Stimulated activated CD4-positive, alpha-beta T cell treated with anti-CD3 and anti-CD28 coated beads, Interleukin-12 subunit alpha, Interleukin-12 subunit beta, amount 100 ng/mL, for 48 hours (primary cell): ENCODE data around the gene PGLYRP4.

Experiments
- DNase-seq, 3 donors: peaks; one replicate each; pipeline ENCODE4 v3.0.0-alpha.2; 2020; ENCODE audit warnings: low read depth in 2 of 3, low spot score in 1 of 3

Gene PGLYRP4

DNA sequence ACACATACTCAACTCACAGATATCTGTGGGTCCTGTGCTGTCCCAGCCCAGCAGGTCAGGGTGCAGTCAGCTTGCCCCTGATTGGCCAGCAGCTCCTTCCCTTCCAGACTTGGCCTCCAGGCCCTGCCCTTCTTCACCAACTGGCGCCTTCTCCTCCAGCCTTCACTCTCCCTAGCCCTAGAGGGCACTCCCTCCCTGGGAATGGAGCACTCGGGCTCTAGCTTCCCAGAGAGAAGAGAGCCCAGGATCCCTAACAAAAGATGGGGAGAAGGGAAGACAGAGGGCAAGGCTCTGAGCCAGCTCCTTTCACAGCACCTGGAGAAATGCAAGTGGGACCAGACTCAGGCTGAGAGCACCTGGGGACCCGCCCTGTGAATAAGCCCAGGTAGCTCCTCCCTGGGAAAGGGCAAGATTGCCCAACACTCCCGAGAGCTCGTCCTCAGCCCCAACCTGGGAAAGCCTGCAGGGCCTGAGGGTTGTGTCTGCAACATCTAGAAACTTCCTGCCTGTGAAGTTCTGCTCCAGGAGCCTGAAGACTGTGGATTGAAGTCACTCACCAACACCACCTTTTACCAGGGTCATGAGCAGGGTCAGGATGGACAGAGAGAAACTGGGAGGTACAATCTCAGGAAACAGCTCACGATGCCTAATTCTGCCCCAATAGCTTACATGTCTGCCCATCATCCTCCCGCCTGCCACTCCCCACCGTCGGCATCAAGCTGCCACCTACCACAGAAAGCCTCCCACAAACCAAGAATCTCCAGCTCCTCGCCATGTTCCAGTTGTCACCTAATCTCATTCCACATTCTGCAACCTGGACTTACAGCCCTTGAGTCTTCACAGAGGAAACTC, at the start of gene PGLYRP4:
Gene PGLYRP4 (minus strand): TSS at position 331 of the 852 bp plus-strand sequence. CDS start 909 bp downstream, outside the sequence.
- no peak for DNase-seq

DNA sequence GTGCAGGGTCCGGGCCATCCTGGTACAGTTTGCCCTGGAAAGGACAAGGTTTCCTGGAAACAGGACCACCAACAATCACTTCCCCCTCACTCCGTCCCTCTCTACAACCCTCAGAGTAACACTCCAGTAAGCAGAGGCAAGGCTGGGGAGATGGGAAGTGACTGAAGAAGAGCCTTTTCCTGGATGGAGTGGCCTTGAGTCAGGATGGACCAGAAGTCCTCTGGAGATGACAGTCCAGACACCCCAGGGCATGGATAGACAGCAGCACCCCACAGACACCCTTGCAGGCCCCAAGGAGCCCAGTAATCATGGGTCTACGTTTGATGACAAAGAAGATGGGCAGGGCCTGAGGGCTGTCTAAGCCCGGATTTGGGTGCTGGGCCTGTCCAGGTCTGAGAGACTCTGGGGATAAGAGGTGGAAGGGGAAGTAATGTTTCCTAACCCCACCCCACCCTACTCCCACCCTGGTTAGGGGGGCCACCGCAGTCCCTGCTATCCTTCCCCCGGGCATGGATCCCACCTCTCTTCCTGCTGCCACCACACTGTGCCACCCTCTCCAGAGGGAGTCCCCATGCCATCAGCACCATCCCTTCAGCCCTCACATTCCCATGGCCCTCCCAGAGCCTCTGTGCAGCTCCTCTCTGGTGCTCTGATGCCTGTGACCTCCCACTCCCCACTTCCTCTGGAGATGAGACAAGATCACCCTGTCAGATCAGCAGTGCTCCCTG, 49.4 kb upstream of the PGLYRP4 start:
- DNase-seq = no peak

- DNase-seq = no peak
These were observed 48.6 kb upstream of the PGLYRP4 start for GRCh38 chr1:153397051-153397923.

DNA sequence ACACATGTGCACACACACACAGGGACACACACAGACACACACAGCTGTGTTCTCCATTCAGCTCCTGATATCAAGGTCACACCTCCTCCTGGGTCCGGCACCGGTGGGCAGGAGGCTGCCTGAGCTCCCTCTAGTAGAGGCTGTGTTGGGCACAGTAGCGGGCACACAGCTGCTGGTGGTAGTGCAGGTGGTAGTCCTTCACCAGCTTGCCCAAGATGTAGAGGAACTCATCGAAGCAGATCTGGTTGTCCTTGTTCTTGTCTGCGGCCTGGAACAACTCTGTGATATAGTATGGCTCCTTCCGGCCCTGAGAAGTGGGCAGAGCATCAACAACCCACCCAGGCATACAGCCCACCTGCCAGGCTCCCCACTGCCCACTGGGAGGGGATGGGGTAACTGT, 47.8 kb upstream of the PGLYRP4 start:
- no peak for DNase-seq

DNA sequence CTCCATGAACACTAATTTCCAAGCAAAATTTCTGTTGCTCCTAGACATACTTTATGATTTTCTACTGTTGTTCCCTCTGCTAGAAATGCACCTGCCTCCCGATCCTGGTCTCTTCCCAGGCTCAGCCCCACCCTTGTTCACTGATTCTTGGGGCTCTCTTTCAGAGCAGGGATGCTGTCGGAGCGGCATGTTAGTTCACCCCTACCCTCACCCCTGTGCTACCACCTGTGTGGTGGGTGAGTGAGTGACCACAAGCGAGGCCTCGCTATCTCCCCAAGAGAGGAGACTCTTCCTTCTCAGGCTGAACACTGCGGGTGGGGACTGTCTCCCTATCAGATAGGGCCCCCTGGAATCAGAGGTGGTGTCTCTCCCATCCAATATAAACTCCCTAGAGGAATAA, 47.1 kb upstream of the PGLYRP4 start:
- no peak for DNase-seq

DNA sequence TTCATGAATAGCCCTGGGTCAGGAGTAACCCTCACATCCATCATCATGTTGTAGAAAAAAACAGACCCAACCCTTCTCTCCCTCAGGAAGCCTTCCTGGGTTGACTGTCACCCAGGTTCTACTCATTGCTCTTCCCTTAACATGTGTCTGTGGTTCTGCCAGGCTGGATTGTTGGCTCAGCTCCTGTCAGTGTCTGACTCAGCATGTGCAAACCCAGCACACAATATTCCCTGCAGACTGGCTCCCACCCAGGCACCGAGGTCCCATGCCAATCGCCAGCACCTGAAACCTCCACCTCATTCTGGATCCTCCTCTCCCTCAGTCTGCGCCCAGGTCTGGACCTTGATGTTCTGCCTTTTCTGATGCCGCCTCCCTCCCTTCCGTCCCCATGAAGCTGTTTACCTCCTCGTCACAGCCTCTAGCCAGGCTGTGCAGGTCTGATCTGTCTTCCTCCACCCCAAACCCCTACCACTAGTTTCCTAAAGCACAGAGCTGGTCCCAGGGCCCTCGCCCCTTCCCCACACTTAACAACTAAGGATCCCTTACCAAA, 46.6 kb upstream of the PGLYRP4 start:
- DNase-seq = no peak

- no peak for DNase-seq
These were observed 45.8 kb upstream of the PGLYRP4 start for GRCh38 chr1:153394391-153394790.

DNA sequence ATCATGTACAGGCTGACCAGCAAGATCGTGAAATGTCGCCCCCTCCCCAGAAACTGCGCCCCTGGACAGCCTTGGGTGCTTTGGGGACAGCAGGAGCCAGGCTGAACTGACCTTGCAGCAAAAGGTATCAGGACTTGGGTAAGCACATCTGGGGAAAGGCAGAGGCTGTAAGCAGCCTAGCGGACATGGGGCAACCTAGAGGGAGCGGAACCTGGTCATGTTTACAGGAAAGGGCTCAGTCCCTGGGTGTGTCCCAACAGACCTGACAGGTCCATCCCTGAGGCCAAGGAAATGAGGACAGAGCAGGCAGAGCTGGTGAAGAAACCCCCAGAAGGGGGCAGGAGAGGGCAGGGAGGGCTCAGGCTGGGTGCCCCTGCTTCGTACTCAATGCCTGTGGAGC, 45.3 kb upstream of the PGLYRP4 start:
- DNase-seq = no peak

GRCh38 chr1:153392822-153393221, 44.2 kb upstream of the PGLYRP4 start:
- DNase-seq = no peak

DNA sequence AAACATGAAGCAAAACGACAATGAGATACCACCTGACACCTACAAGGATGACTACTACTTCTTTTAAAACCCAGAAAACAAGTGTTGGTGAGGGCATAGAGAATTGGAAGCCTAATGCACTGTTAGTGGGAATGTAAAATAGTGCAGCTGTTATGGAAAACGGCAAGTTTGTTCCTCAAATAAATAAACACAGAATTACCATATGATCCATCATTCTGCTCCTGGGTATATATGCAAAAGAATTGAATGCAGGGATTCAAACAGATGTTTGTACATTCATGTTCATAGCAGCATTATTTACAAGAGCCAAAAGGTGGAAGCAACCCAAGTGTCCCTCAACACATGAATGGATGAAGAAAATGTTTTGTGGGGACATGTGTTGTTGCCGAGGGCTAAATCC, 43.6 kb upstream of the PGLYRP4 start:
- no peak for DNase-seq

- DNase-seq = no peak
These were observed 42.5 kb upstream of the PGLYRP4 start, which contains the start of gene S100A8 for GRCh38 chr1:153390938-153391710. S100A8 (minus strand) TSS chr1:153391073; CDS start chr1:153390535, 538 bp downstream.

DNA sequence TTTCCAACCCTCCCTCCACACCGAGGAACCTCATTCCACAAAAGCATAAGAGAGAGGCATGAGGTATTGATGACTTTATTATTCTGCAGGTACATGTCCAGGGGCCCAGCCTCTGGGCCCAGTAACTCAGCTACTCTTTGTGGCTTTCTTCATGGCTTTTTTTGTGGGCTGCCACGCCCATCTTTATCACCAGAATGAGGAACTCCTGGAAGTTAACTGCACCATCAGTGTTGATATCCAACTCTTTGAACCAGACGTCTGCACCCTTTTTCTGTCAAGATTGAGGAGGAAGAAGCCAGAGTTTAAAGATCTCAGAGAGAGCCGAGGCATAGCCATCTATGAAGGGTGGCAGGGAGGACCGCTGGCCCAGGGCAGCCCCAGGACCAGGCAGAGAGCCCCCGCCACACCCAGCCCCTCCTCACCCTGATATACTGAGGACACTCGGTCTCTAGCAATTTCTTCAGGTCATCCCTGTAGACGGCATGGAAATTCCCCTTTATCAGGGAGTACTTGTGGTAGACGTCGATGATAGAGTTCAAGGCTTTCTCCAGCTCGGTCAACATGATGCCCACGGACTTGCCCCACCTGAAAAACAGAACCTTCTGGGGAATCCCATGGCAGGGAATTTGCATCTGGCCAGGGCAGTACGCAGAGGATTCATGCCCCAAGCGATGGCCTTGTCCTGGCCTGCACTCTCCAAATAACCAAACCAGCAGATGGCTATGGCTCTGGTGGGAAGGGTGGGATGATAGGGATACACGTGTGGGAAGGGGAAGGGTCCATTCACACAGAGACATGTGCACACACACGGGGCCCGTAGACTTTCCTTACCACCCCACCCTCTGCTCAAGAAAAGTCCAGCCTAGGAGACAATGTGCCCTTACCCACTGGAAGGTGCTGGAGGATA, 41.6 kb upstream of the PGLYRP4 start:
- no peak for DNase-seq

DNA sequence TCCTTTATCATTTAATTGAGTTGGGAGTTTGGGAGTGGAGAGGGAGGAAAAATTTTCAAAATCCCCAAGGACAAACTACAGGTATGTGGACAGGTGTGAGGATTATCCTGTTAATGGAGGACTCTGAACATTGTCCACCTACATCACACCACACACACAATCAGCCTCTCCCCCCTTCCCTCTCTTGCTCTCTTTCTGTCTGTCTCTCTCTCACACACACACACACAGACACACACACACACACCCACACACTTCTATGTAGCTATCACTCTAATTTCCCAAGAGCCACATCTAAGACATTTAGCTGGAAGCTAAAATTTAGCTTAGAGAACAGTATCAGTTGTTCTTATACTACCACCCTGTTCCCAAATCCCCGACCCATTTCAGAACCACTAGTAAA, 40.8 kb upstream of the PGLYRP4 start:
- DNase-seq = no peak

DNA sequence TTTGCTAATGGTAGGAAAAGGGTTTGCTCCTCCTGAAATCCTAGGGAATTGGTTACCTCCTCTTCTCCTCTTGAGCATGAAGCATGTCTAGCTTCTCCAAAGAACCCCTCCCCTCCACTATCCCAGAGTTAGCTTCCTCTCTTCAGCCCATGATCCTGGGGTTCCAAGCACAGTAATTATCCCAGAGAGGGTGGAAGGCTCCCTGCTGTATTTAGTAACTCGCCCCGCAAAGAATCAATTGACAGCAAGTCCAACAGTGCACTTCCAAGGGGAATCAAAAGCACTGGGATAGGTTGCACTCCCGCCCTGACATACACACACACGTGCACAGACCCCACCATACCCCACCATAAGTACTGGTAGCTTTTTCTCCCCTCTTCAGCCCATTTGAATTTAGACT, 39.1 kb upstream of the PGLYRP4 start:
- no peak for DNase-seq

DNA sequence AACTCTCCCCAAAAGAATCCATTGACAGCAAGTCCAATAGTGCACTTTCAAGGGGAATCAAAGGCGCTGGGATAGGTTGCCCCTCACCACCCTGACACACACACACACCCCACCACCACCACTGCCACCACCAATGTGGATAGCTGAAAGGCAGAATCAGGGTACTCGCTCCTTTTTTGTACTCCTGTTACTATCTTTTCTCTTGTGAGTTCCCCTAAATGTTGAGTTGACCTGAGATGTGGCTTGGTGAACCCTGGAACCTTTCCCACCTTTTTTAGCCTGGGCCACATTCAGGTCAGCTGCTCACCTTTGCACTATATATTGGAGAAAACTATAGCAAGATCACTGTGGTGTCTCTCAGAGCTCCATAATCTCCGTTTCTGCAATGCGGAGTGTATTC, 38.4 kb upstream of the PGLYRP4 start:
- DNase-seq = no peak

DNA sequence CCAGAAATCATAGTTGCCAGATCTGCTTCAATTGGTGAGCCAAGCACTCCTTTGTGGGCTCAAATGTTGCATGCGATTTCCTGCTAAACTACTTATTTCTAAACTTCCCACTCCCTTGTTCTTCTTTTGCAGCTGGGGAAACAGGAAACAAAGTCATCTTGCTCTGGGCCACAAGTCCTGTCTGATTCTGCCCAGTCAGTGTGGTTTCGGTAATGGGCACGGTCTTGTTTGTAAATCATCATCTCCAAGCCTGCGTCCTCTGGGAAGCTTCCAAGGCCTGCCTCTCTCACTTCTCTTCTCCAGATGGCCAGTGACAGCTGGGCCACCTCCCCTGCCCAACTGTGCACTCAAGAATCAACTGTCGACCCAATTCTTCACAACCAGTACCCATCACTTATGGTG, 37.9 kb upstream of the PGLYRP4 start:
- DNase-seq = no peak

GRCh38 chr1:153384958-153385580, 36.4 kb upstream of the PGLYRP4 start:
- DNase-seq = no peak

- no peak for DNase-seq
These were observed 32.1 kb upstream of the PGLYRP4 start for GRCh38 chr1:153380711-153381110.

GRCh38 chr1:153379591-153379990, 30.9 kb upstream of the PGLYRP4 start:
- no peak for DNase-seq
